Naive thymus-derived CD4-positive, alpha-beta T cell (primary cell): ENCODE measurements around the gene PARD3B. TPM values are rescaled to one million over a fixed set of nuclear protein-coding genes. Genes with fewer than 3 reads are reported as not detected.

Experiments
- ATAC-seq: fragments of 150-1000 bp; cut with Tn5 transposase; 2 replicates; pipeline ENCODE4 v1.10.0; 2021; ENCODE audit warnings: mild to moderate bottlenecking, moderate library complexity
- CTCF ChIA-PET: fragments of 350-600 bp; sonication (Branson Sonifier 250); formaldehyde crosslinking; loops from one replicate; lab custom pipeline; 2021; ENCODE audit warnings: antibody characterized with exemption; lab: Charles Lee
- POLR2A ChIA-PET: fragments of 350-600 bp; sonication (Branson Sonifier 250); formaldehyde crosslinking; loops from one replicate; lab custom pipeline; 2021; ENCODE audit warnings: antibody characterized with exemption, inconsistent platforms; lab: Charles Lee
- DNase-seq, 9 donors: peaks; one replicate each; pipeline versions ENCODE4 v3.0.0 to v3.0.0-alpha.2; 2020 to 2022; ENCODE audit warnings: mixed read lengths in 1 of 9
- H3K27ac ChIP-seq: one replicate; pipeline ENCODE4 v1.7.0; 2013; ENCODE audit warnings: mild to moderate bottlenecking, low read depth, low read length, moderate library complexity
- H3K27me3 ChIP-seq, 2 donors: one replicate each; pipeline ENCODE4 v1.7.0; 2013; ENCODE audit warnings: low read length in 2 of 2, mild to moderate bottlenecking in 2 of 2, moderate library complexity in 2 of 2; ENCODE audit not compliant: control insufficient read depth in 2 of 2, insufficient read depth in 2 of 2
- H3K36me3 ChIP-seq, 3 experiments: 1 replicate in 2 of 3; 2 replicates in 1 of 3; pipeline ENCODE4 v1.7.0; 2013; ENCODE audit warnings: low read length in 3 of 3, mild to moderate bottlenecking in 3 of 3, moderate library complexity in 1 of 3; ENCODE audit not compliant: insufficient read depth in 3 of 3, control insufficient read depth in 2 of 3
- H3K4me1 ChIP-seq, 2 donors: one replicate each; pipeline ENCODE4 v1.7.0; 2013; ENCODE audit warnings: low read length in 2 of 2, mild to moderate bottlenecking in 2 of 2, moderate library complexity in 1 of 2; ENCODE audit not compliant: control insufficient read depth in 2 of 2, insufficient read depth in 2 of 2
- H3K4me3 ChIP-seq: 2 replicates; pipeline ENCODE4 v1.7.0; 2013; ENCODE audit warnings: mild to moderate bottlenecking, low read length
- H3K9me3 ChIP-seq, 3 experiments: 1 replicate in 2 of 3; 2 replicates in 1 of 3; pipeline ENCODE4 v1.7.0; 2013; ENCODE audit warnings: low read length in 3 of 3; ENCODE audit not compliant: control insufficient read depth in 2 of 3
- H3K27ac Mint-ChIP-seq, 9 donors: one replicate each; pipeline ENCODE4 v1.8.0; 2020 to 2022; ENCODE audit warnings: mixed read lengths in 9 of 9, mild to moderate bottlenecking in 8 of 9, moderate library complexity in 5 of 9, inconsistent platforms in 2 of 9
- H3K27me3 Mint-ChIP-seq, 5 donors: one replicate each; pipeline ENCODE4 v1.8.0; 2021 to 2022; ENCODE audit warnings: mixed read lengths in 5 of 5, mild to moderate bottlenecking in 1 of 5
- H3K36me3 Mint-ChIP-seq, 5 donors: one replicate each; pipeline ENCODE4 v1.8.0; 2020 to 2022; ENCODE audit warnings: mixed read lengths in 5 of 5, mild to moderate bottlenecking in 3 of 5, inconsistent platforms in 1 of 5
- H3K4me1 Mint-ChIP-seq, 7 donors: one replicate each; pipeline ENCODE4 v1.8.0; 2020 to 2022; ENCODE audit warnings: mixed read lengths in 7 of 7, mild to moderate bottlenecking in 3 of 7, inconsistent platforms in 1 of 7
- H3K4me3 Mint-ChIP-seq, 10 donors: one replicate each; pipeline ENCODE4 v1.8.0; 2020 to 2022; ENCODE audit warnings: mild to moderate bottlenecking in 10 of 10, mixed read lengths in 10 of 10, moderate library complexity in 6 of 10, inconsistent platforms in 2 of 10
- H3K9me3 Mint-ChIP-seq, 11 donors: one replicate each; pipeline ENCODE4 v1.8.0; 2020 to 2022; ENCODE audit warnings: mixed read lengths in 11 of 11, mild to moderate bottlenecking in 4 of 11, inconsistent platforms in 1 of 11, moderate library complexity in 1 of 11
- intact Hi-C, 2 donors: fragments of 100-400 bp; cut with micrococcal nuclease; formaldehyde crosslinking; loops; one replicate each; pipeline ENCODE4 v1.15.1; 2023
- polyA plus RNA-seq, 2 donors: library from polyadenylated mRNA; unstranded; fragments of 300-500 nt; fragmentation: Illumina TruSeq; gene quantifications; one replicate each; pipeline ENCODE4 v1.2.3, GENCODE V29; 2021
- total RNA-seq, 6 experiments: library from RNA in 5 of 6; stranded (reverse) in 5 of 6; gene quantifications; 1 replicate in 5 of 6; 2 replicates in 1 of 6; pipeline ENCODE4 v1.2.3 and lab custom pipeline; 2021 to 2026

Gene PARD3B
- total and polyA plus RNA-seq, 7 experiments from 2014 or later = 0.22 to 4.0 (median 0.87) TPM

GRCh38 chr2:205161156-205161839, 616.0 kb downstream of the PARD3B start:
- H3K4me1 ChIP-seq = no peaks in the 10 kb centered on the region
- DNase-seq (no peak), ATAC-seq (no peak)
- peaks cover 0 to 1% (median 0%) of the 10 kb centered on the region in 5 donors for H3K36me3 Mint-ChIP-seq
- no peak overlapping the region for H3K4me3 Mint-ChIP-seq
- H3K27me3 ChIP-seq = no peaks in the 10 kb centered on the region
- H3K9me3 ChIP-seq = no peaks in the 10 kb centered on the region
- H3K4me3 ChIP-seq = no peak overlapping the region
- POLR2A ChIA-PET = no interaction called here
- H3K27ac ChIP-seq = no peak overlapping the region
- intact Hi-C loops = no loop called here
- H3K27ac Mint-ChIP-seq = no peak overlapping the region
- H3K27me3 Mint-ChIP-seq = peaks cover 0 to 11% (median 0%) of the 10 kb centered on the region in 5 donors
- H3K36me3 ChIP-seq = no peaks in the 10 kb centered on the region
- CTCF ChIA-PET = no interaction called here
- H3K4me1 Mint-ChIP-seq = peaks cover 4 to 10% (median 5%) of the 10 kb centered on the region in 7 donors
- H3K9me3 Mint-ChIP-seq = no peaks in the 10 kb centered on the region

- Mint-ChIP-seq H3K4me1 (peaks cover 4 to 28% (median 12%) of the 10 kb centered on the region in 7 donors), H3K27me3 (peaks cover 0 to 4% (median 0%) of the 10 kb centered on the region in 5 donors), H3K36me3 (peaks cover 0 to 7% (median 0%) of the 10 kb centered on the region in 5 donors), H3K9me3 (peaks cover 0 to 6% (median 0%) of the 10 kb centered on the region in 11 donors), H3K27ac (no peak overlapping the region), H3K4me3 (no peak overlapping the region)
- ATAC-seq (no peak), DNase-seq (no peak)
- no peak overlapping the region for H3K27ac ChIP-seq
- CTCF ChIA-PET = no interaction called here
- H3K4me1 ChIP-seq = peaks cover 0 to 6% of the 10 kb centered on the region in 2 donors
- POLR2A ChIA-PET = no interaction called here
- H3K36me3 ChIP-seq = no peaks in the 10 kb centered on the region
- intact Hi-C loops = no loop called here
- no peaks in the 10 kb centered on the region for H3K27me3 ChIP-seq
- H3K9me3 ChIP-seq = no peaks in the 10 kb centered on the region
- no peak overlapping the region for H3K4me3 ChIP-seq
Measured at GRCh38 chr2:205166745-205167144, 621.5 kb downstream of the PARD3B start.

- peaks cover 0 to 7% (median 0%) of the 10 kb centered on the region in 5 donors for H3K36me3 Mint-ChIP-seq
- peaks cover 0 to 4% (median 0%) of the 10 kb centered on the region in 5 donors for H3K27me3 Mint-ChIP-seq
- ChIA-PET CTCF (no interaction called here), POLR2A (no interaction called here)
- DNase-seq (no peak), ATAC-seq (no peak)
- peaks cover 4 to 24% (median 12%) of the 10 kb centered on the region in 7 donors for H3K4me1 Mint-ChIP-seq
- Histone ChIP-seq H3K4me3 (no peak overlapping the region), H3K9me3 (no peaks in the 10 kb centered on the region), H3K4me1 (peaks cover 0 to 6% of the 10 kb centered on the region in 2 donors), H3K27me3 (no peaks in the 10 kb centered on the region), H3K36me3 (no peaks in the 10 kb centered on the region), H3K27ac (no peak overlapping the region)
- intact Hi-C loops = no loop called here
- peak overlapping the region in 1 of 10 donors; percentile 28 for H3K4me3 Mint-ChIP-seq
- peaks cover 0 to 6% (median 0%) of the 10 kb centered on the region in 11 donors for H3K9me3 Mint-ChIP-seq
- no peak overlapping the region for H3K27ac Mint-ChIP-seq
Measured at GRCh38 chr2:205169012-205169411, 623.7 kb downstream of the PARD3B start.

DNA sequence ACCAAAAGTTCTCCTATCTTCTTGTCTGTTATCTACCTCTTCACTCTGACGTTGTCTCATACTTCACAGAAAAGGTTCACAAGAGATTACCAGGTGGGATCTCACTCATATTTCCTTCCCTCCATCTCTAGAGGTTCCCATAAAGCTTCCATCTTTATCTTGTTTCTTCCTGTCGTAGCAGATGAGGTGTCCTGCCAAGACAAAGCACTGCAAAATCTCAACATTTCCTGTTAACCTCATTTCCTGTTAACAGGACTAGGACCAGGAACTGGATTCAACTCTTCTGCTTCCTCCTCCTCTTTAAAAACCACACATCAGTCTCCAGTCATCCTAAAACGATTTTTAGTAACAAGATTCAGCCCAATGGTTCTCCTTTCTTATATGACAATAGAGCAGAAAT, 624.2 kb downstream of the PARD3B start:
- Histone ChIP-seq H3K9me3 (no peaks in the 10 kb centered on the region), H3K4me1 (peaks cover 0 to 6% of the 10 kb centered on the region in 2 donors), H3K27ac (no peak overlapping the region), H3K4me3 (no peak overlapping the region), H3K27me3 (no peaks in the 10 kb centered on the region), H3K36me3 (no peaks in the 10 kb centered on the region)
- CTCF ChIA-PET = no interaction called here
- no peak for ATAC-seq
- Mint-ChIP-seq H3K27me3 (peaks cover 0 to 6% (median 0%) of the 10 kb centered on the region in 5 donors), H3K4me3 (peak overlapping the region in 3 of 10 donors; percentile 16 to 28 (median 19)), H3K4me1 (peaks cover 4 to 24% (median 12%) of the 10 kb centered on the region in 7 donors), H3K27ac (peak overlapping the region in 1 of 9 donors; percentile 7), H3K9me3 (peaks cover 0 to 6% (median 0%) of the 10 kb centered on the region in 11 donors), H3K36me3 (peaks cover 0 to 7% (median 0%) of the 10 kb centered on the region in 5 donors)
- POLR2A ChIA-PET = no interaction called here
- DNase-seq = no peak
- intact Hi-C loops = no loop called here

DNA sequence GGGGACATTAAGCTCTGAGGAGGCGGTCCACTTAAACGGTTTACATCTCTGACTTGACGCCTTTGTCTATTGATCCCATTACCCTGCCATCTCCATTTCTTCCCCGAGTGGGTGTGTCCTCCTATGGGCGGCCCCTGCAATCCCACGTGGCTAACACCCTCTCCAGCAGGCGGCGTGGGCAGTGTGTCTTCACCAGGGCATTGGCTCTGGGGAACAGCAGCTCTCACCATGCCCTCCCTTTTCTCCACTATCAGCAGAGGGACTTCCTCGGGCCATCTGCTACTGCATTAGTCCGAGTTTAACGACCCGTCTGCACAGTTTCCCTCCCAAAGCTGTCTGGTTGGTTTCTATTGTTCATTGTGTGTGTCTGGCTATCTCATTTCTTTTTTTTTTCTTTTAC, 625.1 kb downstream of the PARD3B start:
- POLR2A ChIA-PET = interaction anchor here (0.6 to 0.7 kb wide), 2 partner anchors 65 to 920 kb away, joined by 3 to 4 read pairs; no protein-coding TSS in a partner anchor
- intact Hi-C loops = no loop called here

DNA sequence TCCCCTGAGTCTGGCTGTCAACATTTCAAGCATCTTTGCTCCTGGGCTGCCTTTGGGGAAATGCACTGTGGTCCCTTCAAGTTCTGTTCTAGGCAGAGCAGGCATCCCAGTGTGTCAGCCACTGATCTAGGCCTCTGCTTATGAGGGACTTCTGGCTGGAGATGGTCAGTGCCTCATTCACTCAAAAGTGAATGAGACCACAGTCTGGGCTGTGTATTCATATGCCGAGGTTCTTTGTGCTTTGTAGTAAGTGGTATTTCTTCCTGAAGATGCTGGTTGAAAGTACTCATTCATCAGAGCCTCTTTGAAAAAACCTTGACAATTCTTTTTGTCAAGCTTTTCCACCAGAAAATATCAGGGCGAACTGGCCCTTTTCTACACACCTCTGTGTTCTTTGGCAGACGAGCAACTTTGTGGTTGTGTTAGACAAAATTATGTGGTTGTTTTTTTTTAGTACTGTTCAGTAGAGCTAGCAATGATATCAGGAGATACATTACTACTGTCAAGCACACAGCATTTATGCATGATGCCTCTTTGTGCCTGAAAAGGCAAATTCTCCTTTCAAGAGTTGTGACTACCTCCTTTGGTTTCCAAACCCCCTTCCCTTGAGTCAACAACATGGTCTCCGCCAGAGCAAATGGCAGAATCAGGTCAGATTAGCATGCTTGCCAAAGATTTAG, 626.1 kb downstream of the PARD3B start:
- no peak overlapping the region for H3K27ac Mint-ChIP-seq
- CTCF ChIA-PET = no interaction called here
- Histone ChIP-seq H3K4me1 (peaks cover 0 to 6% of the 10 kb centered on the region in 2 donors), H3K27ac (no peak overlapping the region), H3K9me3 (no peaks in the 10 kb centered on the region), H3K27me3 (no peaks in the 10 kb centered on the region), H3K4me3 (no peak overlapping the region), H3K36me3 (no peaks in the 10 kb centered on the region)
- ATAC-seq = no peak
- H3K4me1 Mint-ChIP-seq = peaks cover 4 to 24% (median 12%) of the 10 kb centered on the region in 7 donors
- intact Hi-C loops = no loop called here
- DNase-seq = no peak
- peaks cover 0 to 6% (median 0%) of the 10 kb centered on the region in 11 donors for H3K9me3 Mint-ChIP-seq
- POLR2A ChIA-PET = interaction anchor here (0.7 kb wide), 1 partner anchor 66 kb away, joined by 4 read pairs; no protein-coding TSS in a partner anchor
- H3K27me3 Mint-ChIP-seq = peaks cover 0 to 10% (median 0%) of the 10 kb centered on the region in 5 donors
- no peak overlapping the region for H3K4me3 Mint-ChIP-seq
- H3K36me3 Mint-ChIP-seq = peaks cover 0 to 7% (median 0%) of the 10 kb centered on the region in 5 donors

More for the DNA sequence above, 625.1 kb downstream of the PARD3B start:
- H3K4me3 ChIP-seq = no peak overlapping the region
- no peaks in the 10 kb centered on the region for H3K9me3 ChIP-seq
- no peaks in the 10 kb centered on the region for H3K36me3 ChIP-seq
- Mint-ChIP-seq H3K36me3 (peaks cover 0 to 7% (median 0%) of the 10 kb centered on the region in 5 donors), H3K4me3 (no peak overlapping the region), H3K9me3 (peaks cover 0 to 6% (median 0%) of the 10 kb centered on the region in 11 donors), H3K27ac (no peak overlapping the region), H3K27me3 (peaks cover 0 to 6% (median 0%) of the 10 kb centered on the region in 5 donors), H3K4me1 (peaks cover 4 to 24% (median 12%) of the 10 kb centered on the region in 7 donors)
- no peak for DNase-seq
- no peaks in the 10 kb centered on the region for H3K27me3 ChIP-seq
- peaks cover 0 to 6% of the 10 kb centered on the region in 2 donors for H3K4me1 ChIP-seq
- CTCF ChIA-PET = no interaction called here
- no peak overlapping the region for H3K27ac ChIP-seq
- no peak for ATAC-seq
